GM18861 (cell line): ENCODE measurements around the gene ARHGAP4.

Source experiments
- ATAC-seq: cut with Tn5 transposase; IDR thresholded peaks from one replicate; pipeline ENCODE4 v1.9.1; 2021; ENCODE audit not compliant: unreplicated experiment

Gene ARHGAP4

GRCh38 chrX:153908219-153908860, 17.7 kb downstream of the ARHGAP4 start:
- no peak for ATAC-seq

- ATAC-seq, result no peak
Measured at GRCh38 chrX:153907456-153907855, 18.6 kb downstream of the ARHGAP4 start.

GRCh38 chrX:153906126-153906917, 19.7 kb downstream of the ARHGAP4 start:
- no peak for ATAC-seq

- no peak for ATAC-seq
Measured at GRCh38 chrX:153905481-153906095, 20.5 kb downstream of the ARHGAP4 start.

- no peak for ATAC-seq
Measured at GRCh38 chrX:153903991-153904957, 21.8 kb downstream of the ARHGAP4 start, which contains the start of gene AVPR2. Gene AVPR2 (plus strand): TSS chrX:153904673. CDS start chrX:153905146, 473 bp downstream.

GRCh38 chrX:153903238-153903980, 22.7 kb downstream of the ARHGAP4 start:
- ATAC-seq, result no peak

GRCh38 chrX:153902385-153902784, 23.7 kb downstream of the ARHGAP4 start:
- no peak for ATAC-seq

GRCh38 chrX:153901753-153902140, 24.3 kb downstream of the ARHGAP4 start:
- ATAC-seq, result no peak

GRCh38 chrX:153900831-153901752, 25.0 kb downstream of the ARHGAP4 start:
- ATAC-seq, result peak; percentile 69

GRCh38 chrX:153897899-153898298, 28.2 kb downstream of the ARHGAP4 start:
- ATAC-seq, result no peak

- no peak for ATAC-seq
Measured at GRCh38 chrX:153889123-153889522, 36.9 kb downstream of the ARHGAP4 start.

GRCh38 chrX:153888344-153888743, 37.7 kb downstream of the ARHGAP4 start:
- peak; percentile 52 for ATAC-seq

- ATAC-seq, result no peak
Measured at GRCh38 chrX:153887385-153887784, 38.7 kb downstream of the ARHGAP4 start.

- no peak for ATAC-seq
Measured at GRCh38 chrX:153886915-153887314, 39.1 kb downstream of the ARHGAP4 start.

- no peak for ATAC-seq
Measured at GRCh38 chrX:153885968-153886903, 39.8 kb downstream of the ARHGAP4 start, which contains the start of gene L1CAM. Gene L1CAM (minus strand): TSS chrX:153886173. CDS start chrX:153875836, 10,337 bp downstream.

GRCh38 chrX:153885208-153885787, 40.8 kb downstream of the ARHGAP4 start:
- ATAC-seq, result no peak

- ATAC-seq, result no peak
Measured at GRCh38 chrX:153884590-153884989, 41.5 kb downstream of the ARHGAP4 start.
